ELR (cell line): ENCODE data around the gene NEURL1B.

Source experiments
- DNase-seq: peaks from one replicate; pipeline ENCODE4 v3.0.0-alpha.2; 2015; ENCODE audit warnings: low read depth

The NEURL1B gene

DNA sequence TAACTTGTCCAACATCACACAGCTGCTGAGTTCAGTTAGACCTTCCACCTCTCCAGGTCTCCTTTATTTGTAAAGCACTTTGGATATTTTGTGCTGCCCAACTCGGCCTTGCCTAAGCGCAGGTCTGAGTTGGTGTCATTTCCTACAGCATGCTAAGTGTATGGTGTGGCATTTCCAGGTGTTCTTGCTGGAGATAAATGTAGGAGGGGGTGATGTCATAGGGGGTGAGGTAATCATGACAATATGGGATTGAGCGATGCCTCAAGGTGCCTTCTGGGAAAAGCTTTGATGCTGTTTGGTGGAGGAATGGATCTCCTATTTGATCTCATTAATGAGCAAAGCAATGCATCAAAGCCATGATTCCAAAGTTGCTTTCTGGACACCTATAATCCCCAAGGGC is 32.3 kb upstream of the NEURL1B start:
- no peak for DNase-seq

DNA sequence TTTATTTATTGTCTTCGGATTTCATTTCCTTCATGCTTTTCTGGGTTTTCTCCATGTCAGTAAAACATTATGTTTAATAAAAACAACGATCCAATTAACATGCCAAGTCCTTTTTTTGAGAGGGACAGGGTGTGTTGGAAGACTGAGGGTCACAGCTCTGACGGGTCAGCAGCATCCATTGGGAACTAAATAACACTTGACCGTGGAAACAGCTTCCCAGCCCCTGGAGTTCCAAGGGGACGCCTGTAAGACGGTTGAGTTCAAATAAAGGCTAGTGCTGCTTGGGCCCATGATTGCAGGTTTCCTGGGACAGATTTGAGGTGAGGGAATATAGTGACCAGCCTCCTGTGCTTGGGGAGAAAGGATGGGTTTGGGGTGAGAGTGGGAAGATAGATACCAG is 30.4 kb upstream of the NEURL1B start:
- DNase-seq, result no peak

DNA sequence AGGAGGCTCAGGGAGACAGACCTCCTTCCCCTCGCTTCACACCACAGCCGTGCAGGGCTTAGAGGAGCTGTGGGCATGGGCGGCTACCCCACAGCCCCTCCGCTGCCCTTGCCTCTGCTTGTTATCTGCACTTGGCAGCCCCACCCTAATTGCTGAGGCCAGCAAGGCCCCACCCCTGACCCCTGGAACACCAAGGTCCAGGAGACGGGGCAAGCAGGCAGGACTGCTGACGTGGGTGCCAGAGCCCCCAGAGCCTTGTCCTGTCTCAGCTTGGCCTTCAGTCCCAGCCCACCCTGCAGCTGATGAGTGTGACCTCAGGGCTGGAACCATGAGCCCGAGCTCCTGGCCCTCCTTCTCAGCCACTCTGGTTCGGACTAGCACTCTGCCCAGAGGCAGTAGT is 29.1 kb upstream of the NEURL1B start:
- DNase-seq, result no peak

DNA sequence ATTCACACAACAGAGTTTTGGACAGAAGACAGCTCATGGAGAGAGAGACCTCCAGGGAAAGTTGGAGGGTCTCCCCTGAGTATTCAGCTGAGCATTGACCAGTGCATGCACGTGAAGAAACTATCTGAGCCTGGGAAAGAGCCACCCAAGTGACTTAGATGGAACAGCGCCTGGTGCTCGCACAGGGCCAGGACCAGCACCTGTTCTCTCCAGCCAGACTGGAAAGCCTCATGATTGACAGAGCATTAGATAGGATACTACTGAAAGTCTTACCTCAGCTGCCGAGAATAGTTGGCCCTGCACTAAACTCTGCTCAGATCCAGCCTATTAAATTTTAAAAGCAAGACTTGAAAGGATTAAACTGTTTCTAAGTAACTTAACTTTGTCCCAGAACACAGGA is 28.3 kb upstream of the NEURL1B start:
- DNase-seq, result no peak

DNA sequence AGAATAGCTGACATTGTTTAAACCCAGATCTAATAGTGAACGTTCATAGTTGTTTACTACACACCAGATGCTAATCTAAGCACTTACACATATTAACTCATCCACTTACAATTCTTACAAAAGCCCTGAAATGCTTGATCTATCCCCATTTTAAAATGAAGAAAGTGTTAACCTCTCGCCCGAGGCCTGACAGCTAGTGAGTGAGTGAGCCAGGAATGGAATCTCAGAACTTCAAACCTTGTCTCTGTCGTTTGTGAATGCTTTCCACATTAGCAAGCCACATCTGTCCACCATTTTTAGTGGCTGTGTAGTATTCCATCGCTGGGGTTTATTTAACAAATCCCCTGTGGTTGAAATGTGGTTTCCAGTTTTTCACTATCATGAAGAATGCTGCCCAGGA is 24.9 kb upstream of the NEURL1B start:
- DNase-seq, result no peak

DNA sequence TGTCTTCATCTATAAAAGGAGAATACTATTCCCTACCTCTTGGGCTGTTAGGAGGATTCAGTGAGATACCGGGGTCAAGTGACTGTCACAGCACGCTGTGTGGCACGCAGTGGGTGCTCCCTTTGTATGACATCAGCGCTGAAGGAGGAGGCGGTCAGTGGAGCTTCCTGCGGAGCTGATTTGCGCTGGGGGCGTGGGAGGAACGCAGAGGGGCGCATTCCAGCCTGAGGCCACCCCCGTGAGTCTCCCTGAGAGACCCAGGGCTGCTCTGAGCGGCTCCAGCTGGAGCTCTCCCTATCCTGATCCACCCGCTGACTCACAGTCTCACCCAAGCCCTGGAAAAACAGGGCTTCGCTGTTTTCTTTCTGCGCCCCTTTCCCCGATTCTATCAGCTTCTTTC is 24.3 kb upstream of the NEURL1B start:
- DNase-seq, result no peak

DNA sequence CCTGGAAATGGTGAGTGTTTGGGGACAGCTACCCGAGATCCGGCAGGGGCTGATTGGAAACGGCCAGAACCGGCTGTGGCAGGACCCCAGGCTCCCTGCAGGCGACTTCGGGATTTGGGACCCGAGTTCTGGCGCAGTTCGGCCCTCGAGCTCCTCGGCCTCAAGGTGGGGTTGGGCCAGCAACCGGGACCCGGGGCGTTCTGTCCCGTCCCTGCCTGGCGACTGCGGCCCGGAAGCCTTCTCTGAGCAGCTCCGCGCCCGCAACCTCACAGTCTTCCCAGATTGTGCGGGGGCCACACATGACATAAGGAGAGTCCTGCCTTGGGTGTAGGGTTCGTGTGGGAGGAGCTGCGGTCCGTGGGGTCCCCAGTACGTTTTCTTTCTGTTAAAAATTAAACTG is 23.2 kb upstream of the NEURL1B start:
- DNase-seq, result no peak

DNA sequence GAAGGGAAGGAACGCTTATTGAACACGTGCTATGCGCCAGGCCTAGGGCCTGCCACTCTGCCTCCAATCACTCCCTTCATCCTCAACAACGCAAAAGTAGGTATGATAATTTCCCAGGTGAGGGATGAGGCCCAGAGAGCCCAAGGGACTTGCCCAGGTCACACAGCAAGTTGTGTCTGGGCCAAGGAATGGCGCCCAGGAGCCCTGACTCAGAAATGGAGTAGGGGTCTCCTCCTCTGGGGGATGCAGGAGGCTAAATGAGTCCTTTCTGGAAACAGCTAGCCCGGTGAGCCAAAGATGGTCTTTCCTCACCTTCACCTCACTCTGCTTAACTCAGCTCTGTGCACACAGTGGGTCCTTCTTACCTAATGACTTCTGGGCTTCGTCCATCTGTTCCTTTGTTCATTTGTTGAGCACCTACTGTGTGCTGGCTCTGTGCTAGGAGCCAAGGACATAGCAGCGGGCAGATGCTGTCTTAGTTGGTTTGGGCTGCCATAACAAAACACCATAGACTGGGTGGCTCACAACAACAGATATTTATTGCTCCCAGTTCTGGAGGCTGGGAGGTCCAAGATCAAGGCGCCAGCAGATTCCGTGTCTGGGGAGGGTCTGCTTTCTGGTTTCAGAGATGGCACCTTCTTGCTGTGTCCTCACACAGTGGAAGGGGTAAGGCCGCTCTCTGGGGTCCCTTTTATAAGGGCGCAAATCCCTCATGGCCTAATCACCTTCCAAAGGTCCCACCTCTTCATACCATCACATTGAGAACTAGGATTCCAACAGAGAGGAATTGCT is 22.3 kb upstream of the NEURL1B start:
- DNase-seq, result no peak

DNA sequence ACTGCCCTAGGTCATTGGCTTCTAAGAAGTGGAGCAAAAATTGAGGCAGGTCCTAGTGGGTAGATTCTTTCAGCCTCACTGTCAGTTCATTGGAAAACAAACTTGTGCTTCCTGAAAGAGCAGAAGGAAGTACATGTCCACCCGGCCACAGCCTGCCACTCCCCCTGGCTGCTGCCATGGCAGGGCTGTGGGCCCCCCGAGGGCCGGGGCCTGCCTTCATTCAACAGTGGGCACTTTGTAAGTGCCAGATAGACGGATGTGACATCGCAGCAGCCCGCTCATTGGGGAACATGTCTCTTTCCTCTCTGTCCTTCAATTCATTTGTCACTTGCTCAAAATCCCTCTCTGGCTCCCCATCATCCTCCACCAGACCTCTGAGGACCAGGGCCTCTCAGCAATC is 20.6 kb upstream of the NEURL1B start:
- no peak for DNase-seq

DNA sequence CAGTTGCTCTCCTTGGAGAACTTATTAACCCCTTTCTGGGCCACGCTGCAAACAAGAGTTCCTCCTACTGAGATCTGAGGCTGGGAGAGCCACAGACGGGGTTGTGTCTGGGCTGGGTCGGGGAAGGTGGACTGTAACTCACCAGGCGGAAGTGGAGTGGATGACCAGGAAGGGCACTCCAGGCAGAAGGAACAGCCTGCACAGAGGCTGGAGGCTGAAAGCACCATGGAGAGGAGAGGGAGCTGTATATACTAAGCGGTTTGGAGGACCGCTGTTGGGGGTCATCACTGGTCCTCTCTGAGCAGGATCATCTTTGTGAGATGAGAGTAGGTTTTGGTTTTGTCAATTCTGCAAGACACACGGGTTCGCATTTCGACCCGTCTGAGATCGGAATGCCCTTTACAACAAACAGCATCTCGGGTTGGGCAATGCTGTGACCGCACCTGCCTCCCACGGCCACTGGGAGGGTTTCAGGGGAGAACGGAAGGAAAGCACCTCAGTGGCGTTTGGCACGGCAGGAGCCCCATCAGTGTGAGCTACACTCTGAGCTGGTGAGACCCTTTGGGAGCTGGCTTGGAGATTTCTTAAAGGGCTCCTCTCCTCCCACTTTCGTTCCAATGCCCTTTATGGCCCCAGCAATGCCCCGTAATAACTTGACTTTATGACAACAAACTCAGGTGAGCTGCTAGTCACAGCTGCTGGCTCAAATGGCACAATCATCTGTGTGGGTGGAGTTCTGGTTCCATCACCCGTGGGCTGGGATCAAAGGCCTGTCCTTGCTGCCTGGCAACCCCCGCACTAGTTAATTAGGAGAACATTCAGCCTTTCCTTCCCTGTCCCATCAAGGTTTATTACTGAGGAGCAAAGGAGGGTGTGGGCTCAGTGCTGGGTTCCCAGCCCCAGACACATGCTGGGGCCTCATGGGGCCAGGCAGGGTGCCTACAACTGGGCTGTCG is 18.7 kb upstream of the NEURL1B start:
- DNase-seq, result no peak

DNA sequence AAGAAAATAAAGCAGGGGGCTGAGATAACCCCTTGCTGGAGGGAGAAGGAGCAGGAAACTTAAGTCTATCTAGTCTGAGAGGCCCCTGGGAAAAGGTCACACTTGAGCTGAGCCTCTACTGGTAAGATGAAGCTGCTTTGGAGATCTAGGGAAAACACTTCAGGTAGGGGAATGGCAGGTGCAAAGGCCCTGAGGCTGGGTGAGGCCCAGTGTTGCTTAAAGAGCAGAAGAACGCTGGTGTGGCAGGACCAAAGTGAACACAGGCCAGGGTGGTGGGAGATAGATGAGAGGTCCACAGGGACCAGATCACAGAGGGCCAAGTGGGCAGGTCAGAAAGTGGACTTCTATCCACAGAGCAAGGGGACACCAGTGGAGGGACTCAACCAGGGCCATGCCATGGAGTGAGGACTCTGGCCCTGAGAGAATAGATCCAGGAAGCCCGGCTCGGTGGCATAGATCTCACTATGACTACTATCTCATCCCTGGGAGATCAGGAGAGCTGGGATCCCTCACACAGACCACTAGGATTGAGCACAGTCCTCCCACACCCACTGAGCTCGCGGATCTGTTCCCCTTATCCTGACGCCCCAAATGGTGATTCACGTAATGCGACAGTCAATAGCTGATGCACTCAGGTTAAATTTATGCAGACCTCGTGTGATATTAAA is 17.6 kb upstream of the NEURL1B start:
- no peak for DNase-seq

DNA sequence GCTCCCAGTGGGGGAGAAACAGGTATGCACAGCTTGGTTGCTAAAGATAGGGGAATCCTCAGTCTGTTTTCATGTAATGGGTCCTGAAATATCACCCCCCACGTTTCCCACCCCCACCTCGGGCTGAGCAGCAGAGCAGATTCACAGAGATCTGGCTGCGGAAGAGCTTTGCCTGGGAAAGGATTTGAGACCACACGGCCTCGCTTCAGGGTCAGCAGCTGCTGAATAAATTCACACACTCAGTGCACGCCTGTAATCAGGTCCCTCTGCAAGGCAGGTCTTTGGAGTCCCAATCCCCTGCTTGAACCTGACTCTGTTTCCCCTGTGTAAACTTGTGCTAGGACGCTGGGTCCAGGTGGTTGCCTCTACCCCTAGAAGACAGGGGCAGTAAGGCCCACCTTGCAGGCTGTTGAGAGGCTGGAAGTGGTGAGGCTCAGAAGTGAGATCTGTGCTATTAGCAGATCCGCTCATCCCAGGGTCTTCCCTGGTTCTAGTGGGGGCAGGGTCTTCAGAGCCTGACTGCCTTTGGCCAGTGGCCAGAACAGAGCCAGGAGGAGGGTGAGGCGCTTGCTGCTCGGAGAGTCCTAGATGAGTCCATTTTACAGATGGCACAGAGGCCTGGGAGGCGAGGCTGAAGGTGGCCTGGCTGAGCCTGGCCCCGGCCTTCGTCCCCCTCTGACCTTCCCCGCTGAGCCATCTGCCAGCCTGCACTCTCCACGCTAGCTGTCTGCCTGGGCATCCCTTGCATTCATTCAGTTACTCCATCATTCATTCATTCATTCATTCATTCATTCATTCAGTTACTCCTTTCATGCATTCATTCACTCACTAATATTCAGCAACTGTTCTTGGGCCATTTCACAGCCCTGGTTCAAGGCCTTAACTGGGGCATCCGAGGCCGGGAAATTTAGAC is 16.7 kb upstream of the NEURL1B start:
- no peak for DNase-seq

DNA sequence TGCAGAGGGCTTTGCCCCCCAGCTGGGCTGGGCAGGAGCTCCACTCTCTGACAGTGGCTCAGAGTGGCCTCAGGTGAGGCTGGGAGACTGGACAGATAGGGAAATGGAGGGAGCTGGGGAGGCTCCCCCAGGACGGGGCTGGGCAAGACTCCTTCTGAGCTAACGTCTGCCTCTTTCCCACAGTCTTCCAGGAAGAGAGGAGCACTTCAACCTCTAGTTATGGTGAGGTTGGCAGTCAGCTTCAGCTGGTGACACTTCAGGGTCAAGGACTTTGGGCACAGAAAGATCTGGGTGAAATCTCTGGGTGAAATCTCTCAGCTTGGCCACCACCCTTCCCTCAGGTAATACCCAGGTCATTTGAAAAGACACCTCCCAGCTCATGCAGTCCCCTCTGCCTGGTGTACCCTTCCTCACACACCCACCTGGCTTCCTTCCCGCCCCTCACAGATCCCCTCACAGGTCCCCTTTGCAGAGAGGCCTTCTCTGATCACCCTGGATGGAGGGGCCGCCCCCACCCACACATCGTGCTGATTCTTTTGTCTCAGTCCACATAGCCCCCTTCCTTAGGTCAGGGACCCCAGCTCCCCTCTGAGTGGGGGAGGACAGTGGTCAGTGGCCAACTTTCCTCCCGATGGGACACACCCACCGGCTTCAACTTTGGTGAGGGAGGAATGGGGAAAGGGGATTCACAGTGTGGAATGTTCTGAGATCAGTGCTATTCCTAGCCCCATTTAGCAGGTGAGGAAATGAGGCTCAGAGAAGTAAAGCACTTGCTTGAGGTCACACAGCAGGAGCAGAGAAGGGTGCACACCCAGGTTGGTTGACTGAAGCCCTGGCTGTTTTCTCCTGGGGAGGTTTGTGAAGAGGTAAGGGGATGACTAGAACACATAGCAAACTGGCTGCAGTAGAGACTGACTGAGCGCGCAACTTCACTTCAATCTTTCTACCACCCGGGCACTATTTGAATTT is 15.8 kb upstream of the NEURL1B start:
- DNase-seq, result no peak

DNA sequence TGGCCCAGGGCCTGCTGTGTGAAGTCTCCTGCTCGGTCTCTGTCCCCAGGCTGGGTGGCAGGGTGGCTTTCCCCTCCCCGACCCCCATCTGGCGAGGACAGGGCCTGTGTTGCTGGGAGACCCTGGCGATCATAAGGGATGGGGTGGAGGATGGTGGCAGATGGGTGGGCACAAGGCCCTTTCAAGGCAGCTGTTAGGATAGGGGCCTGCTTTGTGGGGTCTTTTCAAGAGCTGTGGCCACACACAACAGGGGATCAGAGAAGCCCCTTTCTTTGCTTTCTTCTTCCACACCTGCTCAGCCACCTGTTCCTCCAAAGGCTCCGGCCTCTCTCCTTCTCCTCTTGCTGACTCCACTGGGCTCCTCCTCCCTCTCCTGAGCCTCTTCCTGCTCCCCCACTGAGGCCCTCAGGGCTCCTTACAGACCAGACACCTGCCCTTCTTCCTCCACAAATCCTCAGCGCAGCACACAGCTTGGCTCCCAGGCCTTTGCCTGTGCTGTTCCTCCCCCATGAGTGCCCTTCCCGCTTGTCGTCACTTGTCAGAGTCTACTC is 15.0 kb upstream of the NEURL1B start:
- DNase-seq, result no peak

DNA sequence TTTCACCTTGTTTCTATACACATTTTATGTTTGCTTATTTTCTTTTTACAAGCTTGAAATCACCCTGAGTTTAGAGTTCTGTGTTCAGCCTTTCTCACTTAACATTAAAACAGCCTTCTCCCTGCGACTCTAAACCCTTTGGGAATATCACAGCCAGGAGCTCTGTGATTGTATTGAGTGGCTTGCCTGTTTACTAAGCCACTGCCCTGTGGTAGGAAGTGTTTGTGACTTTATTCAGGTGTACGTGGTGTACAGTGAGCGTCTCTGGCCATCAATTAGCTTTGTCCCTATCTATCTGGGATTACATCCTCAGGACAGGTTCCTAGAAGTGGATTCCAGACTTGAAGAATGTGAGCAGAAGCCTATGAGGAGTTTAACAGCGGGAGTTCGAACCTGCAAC is 11.0 kb upstream of the NEURL1B start:
- DNase-seq, result no peak

DNA sequence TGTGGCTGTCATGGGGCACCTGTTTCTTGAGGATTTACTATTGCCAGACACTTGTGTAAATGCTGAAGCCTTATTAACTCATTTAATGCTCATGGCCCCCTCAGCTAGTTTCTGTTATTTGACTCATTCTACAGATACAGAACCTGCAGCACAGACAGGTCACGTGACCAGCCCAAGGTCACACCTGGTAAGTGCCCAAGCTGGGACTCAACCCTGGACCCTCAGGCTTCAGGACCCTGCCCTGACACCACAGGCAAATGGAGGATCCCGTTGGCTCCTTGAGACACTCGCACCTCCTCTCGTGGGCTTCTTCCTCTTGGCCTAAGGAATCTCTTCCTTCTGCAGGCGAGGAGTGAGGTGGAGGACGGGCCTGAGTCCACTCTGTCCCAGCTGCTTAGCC is 10.6 kb upstream of the NEURL1B start:
- DNase-seq, result no peak

DNA sequence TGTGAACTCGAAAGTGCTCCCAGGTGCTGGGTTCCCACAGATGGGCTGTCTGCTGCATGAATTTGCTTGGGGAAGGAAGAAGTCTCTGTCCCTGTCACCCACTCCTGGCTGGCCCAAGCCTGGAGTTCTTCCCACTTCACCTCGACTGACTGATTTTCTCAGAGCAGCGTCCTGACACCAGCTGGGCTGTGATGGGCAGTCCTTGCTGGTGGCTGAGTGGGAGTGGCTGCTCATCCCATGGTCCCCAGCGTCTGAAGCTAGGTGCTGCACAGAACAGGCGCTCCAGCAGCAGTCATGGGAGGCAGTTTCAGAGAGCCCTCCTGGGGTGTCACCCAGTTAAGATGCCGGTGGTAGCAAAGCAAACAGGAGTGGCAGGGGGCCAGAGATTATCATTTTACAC is 10.1 kb upstream of the NEURL1B start:
- DNase-seq, result no peak

DNA sequence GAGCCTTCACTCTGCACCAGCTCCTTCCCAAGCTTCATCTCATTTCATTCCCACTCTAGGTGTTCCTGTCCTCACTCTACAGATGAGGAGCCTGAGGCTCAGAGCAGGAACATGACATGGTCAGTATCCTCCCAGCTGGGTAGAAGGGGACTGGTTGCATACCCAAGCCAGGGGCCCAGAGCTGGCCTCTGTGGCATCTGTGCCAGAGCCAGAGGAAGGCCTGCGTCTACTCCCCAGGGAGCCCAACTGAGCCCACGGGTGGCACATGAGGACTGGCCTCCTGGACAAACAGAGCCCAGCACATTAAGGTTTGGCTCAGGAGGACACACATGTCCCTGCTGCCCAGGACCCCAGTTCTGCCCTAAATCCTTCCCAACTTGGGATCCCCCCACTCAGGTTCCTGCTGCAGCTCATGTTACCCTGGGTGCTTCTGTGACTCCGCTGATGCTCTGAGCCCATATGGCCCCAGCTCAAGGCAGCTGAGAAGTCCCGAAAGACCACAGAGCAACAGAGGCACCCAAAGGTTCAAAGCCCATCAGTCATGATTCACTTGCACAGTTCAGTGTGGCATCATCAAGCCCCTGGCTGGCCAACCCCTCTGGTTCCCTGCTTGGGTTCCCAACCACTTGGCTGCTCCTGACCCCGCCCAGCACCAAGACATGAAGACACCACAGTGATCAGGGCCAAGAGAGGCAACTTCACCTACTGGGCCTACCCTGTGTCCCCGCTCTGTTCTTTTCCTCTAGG is 8.5 kb upstream of the NEURL1B start:
- DNase-seq, result no peak

DNA sequence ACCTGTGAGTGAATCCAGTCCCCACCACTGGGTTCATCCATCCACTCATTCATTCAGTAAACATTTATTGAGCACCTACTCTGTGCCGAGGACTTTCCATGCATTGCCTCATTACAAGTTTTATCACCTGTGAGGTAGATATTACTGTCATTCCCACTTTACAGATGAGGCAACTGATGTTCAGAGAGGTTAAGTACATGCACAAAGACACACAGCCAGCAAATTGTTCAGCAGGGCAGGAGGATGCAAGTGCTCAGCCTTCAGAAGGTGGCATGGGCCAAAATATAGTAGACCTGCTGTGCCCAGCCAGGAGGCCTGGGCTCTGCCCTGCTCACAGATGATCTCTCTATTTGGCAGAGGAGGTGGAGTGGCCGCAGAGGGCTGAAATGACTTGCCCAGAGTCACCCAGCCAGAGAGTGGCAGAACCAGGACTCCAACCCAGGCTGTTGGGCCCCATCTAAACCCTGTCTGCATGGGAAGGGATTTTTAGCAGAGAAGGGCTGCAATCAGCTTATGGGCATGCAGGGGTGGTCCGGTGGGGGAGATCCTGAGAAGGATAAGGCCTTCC is 7.6 kb upstream of the NEURL1B start:
- DNase-seq, result no peak
